Erythroblast (primary cell): ENCODE results near the gene SCN1A.

Experiments used
- GATA1 ChIP-seq: IDR thresholded peaks from 2 replicates; pipeline ENCODE4 v1.6.1; 2011; ENCODE audit warnings: low read depth, mild to moderate bottlenecking, control low read depth, low read length, moderate library complexity
- POLR2A ChIP-seq: IDR thresholded peaks from 2 replicates; pipeline ENCODE4 v1.6.1; 2011; ENCODE audit warnings: mild to moderate bottlenecking, low read length

DNA sequence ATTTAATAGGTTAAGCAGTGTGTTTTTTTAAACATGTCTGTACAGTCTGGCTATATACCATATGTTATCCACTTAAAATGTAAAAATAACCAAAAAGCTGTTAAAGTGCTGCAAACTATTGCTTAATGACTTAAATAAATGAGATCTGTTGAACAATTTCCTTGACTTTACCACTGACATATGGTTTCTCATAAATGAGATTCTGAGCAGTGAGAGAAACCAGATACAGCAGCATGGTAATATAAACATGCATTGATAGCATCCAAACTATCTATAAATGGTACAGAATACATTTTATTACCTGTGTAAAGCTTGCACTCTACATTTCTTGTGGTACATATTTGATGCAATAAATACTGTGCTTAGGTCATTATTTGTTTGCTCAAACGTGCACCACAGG is 138.0 kb downstream of the SCN1A start:
- TF ChIP-seq POLR2A (no peak), GATA1 (no peak)
